Breast epithelium (tissue), 3 donors: ENCODE results near the gene SYNGR3.

ENCODE experiments used
- POLR2A ChIP-seq: fragments of 450-650 bp; IDR thresholded peaks from one replicate; pipeline ENCODE4 v1.6.1; 2016; ENCODE audit warnings: antibody characterized with exemption, mild to moderate bottlenecking, moderate library complexity
- POLR2AphosphoS5 ChIP-seq, 3 donors: sonication (generic); formaldehyde crosslinking; IDR thresholded peaks; one replicate each; pipeline ENCODE4 v1.6.1; 2017; ENCODE audit warnings: antibody characterized with exemption in 3 of 3
- TF ChIP-seq, protein P1 (sequence below), 3 donors: fragments of 450-650 bp; IDR thresholded peaks; one replicate each; pipeline ENCODE4 v1.5.1; 2016 to 2017; ENCODE audit warnings: antibody characterized with exemption in 3 of 3, mild to moderate bottlenecking in 3 of 3, moderate library complexity in 3 of 3

DNA sequence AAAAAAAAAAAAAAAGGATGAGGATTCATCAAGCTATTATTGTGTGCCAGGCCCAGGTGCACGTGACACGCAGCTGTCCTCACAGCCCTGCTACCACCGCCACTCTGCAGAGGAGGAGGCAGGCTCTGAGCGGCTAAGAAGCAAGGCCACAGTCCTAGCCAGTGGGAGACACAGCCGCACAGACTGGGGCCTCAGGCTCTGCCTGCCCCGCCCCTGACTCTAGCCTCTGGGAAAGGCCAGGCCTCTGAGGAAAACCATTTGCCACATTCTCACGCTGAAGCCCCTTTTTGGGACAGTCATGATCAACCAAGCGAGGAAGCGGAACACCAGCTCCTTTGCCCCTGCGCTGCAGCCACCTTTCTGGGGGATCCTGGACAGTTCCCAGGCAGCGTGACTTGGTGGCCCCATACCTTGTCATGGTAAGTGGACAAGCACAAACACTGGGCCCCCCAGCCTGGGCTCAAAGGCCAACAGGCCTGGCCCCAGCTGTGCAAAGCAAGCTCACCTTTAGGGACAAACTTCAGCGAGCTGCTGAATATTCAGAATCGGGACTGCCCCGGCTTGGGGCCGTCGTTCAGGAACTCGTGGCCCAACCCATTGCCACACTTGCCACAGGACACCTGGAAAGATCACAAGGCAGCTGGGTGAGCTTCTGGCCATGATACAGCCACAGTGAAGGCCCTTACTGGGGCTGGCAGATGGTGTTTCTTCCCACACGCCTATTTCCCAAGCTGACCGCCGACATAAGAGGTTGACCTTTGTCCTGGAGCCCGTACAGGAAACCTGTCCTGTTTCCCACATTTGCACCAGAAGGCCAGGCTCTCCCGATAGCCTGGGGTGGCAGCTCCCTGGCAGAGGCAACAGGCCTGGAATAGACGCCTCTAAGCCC is 49.3 kb upstream of the SYNGR3 start:
- TF ChIP-seq, protein P1, sequence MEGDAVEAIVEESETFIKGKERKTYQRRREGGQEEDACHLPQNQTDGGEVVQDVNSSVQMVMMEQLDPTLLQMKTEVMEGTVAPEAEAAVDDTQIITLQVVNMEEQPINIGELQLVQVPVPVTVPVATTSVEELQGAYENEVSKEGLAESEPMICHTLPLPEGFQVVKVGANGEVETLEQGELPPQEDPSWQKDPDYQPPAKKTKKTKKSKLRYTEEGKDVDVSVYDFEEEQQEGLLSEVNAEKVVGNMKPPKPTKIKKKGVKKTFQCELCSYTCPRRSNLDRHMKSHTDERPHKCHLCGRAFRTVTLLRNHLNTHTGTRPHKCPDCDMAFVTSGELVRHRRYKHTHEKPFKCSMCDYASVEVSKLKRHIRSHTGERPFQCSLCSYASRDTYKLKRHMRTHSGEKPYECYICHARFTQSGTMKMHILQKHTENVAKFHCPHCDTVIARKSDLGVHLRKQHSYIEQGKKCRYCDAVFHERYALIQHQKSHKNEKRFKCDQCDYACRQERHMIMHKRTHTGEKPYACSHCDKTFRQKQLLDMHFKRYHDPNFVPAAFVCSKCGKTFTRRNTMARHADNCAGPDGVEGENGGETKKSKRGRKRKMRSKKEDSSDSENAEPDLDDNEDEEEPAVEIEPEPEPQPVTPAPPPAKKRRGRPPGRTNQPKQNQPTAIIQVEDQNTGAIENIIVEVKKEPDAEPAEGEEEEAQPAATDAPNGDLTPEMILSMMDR (IDR thresholded peaks at IDR 0.05) = no peak
- no peak for TF ChIP-seq POLR2A
- TF ChIP-seq POLR2AphosphoS5 (IDR thresholded peaks at IDR 0.05) = no peak
